ENCODE data around the gene TBC1D1.

The TBC1D1 gene

GRCh38 chr4:38129460-38130227 is 238.8 kb downstream of the TBC1D1 start:
- no peak for DNase-seq
- 0 out of 2 replicates have a peak, but pooled peaks cover 2% of the 10 kb centered on the region for H3K4me1 ChIP-seq
- no peaks in the 10 kb centered on the region for H3K36me3 ChIP-seq
- H3K4me3 ChIP-seq (ENCODE audit: low read depth, low read length): no peak overlapping the region
- no peaks in the 10 kb centered on the region for H3K27me3 ChIP-seq
- H3K9me3 ChIP-seq: no peaks in the 10 kb centered on the region
- TF ChIP-seq, protein P1, sequence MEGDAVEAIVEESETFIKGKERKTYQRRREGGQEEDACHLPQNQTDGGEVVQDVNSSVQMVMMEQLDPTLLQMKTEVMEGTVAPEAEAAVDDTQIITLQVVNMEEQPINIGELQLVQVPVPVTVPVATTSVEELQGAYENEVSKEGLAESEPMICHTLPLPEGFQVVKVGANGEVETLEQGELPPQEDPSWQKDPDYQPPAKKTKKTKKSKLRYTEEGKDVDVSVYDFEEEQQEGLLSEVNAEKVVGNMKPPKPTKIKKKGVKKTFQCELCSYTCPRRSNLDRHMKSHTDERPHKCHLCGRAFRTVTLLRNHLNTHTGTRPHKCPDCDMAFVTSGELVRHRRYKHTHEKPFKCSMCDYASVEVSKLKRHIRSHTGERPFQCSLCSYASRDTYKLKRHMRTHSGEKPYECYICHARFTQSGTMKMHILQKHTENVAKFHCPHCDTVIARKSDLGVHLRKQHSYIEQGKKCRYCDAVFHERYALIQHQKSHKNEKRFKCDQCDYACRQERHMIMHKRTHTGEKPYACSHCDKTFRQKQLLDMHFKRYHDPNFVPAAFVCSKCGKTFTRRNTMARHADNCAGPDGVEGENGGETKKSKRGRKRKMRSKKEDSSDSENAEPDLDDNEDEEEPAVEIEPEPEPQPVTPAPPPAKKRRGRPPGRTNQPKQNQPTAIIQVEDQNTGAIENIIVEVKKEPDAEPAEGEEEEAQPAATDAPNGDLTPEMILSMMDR (IDR thresholded peaks at IDR 0.05; ENCODE audit: low read depth, low read length): no peak

GRCh38 chr4:38130884-38131283 is 240.0 kb downstream of the TBC1D1 start:
- H3K36me3 ChIP-seq: no peaks in the 10 kb centered on the region
- no peaks in the 10 kb centered on the region for H3K9me3 ChIP-seq
- 0 out of 2 replicates have a peak, but pooled peaks cover 2% of the 10 kb centered on the region for H3K4me1 ChIP-seq
- H3K27me3 ChIP-seq: no peaks in the 10 kb centered on the region
- H3K4me3 ChIP-seq (ENCODE audit: low read depth, low read length): no peak overlapping the region
- no peak for DNase-seq
- TF ChIP-seq, protein P1 (IDR thresholded peaks at IDR 0.05; ENCODE audit: low read depth, low read length): no peak

DNA sequence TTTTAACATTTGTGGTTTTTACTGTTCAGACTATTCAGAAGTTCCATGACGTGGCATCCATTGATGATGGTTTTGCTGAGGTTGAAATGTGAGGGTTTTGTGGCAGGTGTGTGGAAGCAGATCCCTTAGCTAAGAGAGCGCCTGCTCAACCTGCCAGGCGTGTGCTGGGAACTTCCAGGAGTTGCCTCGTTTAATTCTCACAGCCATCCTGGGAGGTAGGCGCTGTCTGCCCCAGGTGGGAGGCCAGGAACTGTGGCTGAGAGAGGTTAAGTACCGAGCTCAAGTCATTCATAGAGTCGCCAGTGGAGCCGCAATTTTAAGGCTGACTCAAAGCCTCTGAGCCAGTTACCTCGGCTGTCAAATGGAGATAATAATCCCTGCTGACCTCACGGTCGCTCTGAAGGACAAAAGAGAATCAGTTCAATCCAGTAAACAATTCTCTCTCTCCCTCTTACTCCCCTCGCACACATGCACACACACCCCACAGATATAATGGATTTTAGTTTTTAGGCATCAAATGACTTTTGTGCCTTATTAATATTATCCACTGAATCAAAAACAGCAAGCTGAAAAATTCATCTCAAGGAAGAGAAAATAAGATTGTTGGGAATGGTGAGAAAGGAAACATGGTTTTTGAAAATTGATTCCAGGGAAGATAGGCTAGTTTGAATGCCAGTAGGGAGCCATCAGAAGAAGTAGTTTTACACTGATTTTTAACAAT is 240.6 kb downstream of the TBC1D1 start:
- no peaks in the 10 kb centered on the region for H3K27me3 ChIP-seq
- 0 out of 2 replicates have a peak, but pooled peaks cover 2% of the 10 kb centered on the region for H3K4me1 ChIP-seq
- TF ChIP-seq, protein P1 (IDR thresholded peaks at IDR 0.05; ENCODE audit: low read depth, low read length): no peak
- no peaks in the 10 kb centered on the region for H3K9me3 ChIP-seq
- DNase-seq: no peak
- no peaks in the 10 kb centered on the region for H3K36me3 ChIP-seq
- no peak overlapping the region for H3K4me3 ChIP-seq (ENCODE audit: low read depth, low read length)

DNA sequence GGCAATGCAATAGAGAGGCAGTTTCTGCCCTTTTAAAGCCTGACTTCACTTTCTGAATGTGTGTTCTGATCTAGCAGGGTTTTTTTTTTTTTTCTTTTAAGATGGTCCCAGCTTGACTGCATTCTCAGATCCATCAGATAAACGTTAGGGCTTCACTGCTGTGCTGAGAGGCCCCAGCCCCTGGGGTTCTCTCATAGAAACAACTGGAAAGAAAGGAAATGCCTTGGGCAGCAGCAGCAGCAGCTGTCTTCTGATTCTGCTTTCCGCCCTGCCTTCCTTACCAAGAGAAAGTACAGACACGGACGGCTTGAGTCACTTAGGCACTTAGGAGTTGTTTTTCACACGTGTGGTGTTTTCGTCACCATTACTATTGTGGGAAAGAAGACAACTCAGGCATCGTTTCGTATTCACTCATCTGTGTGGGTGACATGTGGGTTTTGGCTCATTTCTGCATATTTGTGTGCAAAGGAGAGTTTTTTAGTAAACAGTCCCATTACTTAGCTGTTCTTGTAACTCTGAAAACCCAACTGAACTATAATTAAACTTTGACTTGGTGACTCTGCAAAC is 241.3 kb downstream of the TBC1D1 start:
- H3K27me3 ChIP-seq: no peaks in the 10 kb centered on the region
- no peak overlapping the region for H3K4me3 ChIP-seq (ENCODE audit: low read depth, low read length)
- no peaks in the 10 kb centered on the region for H3K36me3 ChIP-seq
- TF ChIP-seq, protein P1 (IDR thresholded peaks at IDR 0.05; ENCODE audit: low read depth, low read length): no peak
- no peak for DNase-seq
- no peaks in the 10 kb centered on the region for H3K9me3 ChIP-seq
- 0 out of 2 replicates have a peak, but pooled peaks cover 2% of the 10 kb centered on the region for H3K4me1 ChIP-seq

DNA sequence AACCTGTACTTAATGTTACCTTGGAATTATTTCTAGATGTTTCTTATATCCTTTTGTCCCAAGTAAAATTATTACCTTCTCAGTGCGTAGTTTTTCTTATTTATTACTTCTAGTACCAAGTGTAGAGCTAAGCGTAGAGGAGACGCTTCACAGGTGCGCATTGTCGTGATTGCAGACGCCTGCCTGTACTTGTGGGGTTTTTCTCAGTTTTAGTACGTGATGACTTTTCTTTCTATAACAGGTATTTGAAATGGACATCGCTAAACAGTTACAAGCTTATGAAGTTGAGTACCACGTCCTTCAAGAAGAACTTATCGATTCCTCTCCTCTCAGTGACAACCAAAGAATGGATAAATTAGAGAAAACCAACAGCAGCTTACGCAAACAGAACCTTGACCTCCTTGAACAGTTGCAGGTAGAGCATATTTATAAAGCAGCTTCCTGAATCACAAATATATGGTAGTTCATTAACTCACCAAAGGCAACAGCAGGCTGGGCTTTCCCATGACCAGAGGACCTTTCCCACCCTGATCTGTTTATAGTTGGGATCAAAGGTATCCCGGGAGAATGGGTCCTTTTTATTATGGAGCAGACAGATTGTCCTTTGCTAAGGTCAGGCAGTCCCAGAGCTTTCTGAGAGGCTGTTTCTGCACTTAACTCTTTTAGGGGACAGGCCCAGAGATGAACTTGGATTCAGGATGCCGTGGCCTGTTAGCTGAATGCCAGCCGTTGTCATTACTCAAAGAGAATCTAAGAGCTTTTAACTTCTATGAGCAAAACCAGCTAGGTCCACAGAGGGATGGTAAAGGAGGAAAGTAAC is 242.2 kb downstream of the TBC1D1 start:
- no peak for DNase-seq
- TF ChIP-seq, protein P1 (IDR thresholded peaks at IDR 0.05; ENCODE audit: low read depth, low read length): no peak
- H3K4me3 ChIP-seq (ENCODE audit: low read depth, low read length): no peak overlapping the region
- H3K27me3 ChIP-seq: no peaks in the 10 kb centered on the region
- 0 out of 2 replicates have a peak, but pooled peaks cover 2% of the 10 kb centered on the region for H3K4me1 ChIP-seq
- H3K36me3 ChIP-seq: no peaks in the 10 kb centered on the region; the same call in 1 of the 2 replicates
- H3K9me3 ChIP-seq: no peaks in the 10 kb centered on the region
